Mononuclear cell (primary cell): ENCODE results near the gene AQP6. TPM values are rescaled to one million over a fixed set of nuclear protein-coding genes. Genes with fewer than 3 reads are reported as not detected.

ENCODE experiments used
- H3K27me3 ChIP-seq: 2 replicates; pipeline ENCODE4 v1.6.0; 2011; ENCODE audit warnings: low read length, control low read depth; ENCODE audit not compliant: insufficient read depth
- H3K4me1 ChIP-seq: 2 replicates; pipeline ENCODE4 v1.5.1; 2011; ENCODE audit warnings: mild to moderate bottlenecking, low read length, control low read depth; ENCODE audit not compliant: insufficient read depth
- H3K4me3 ChIP-seq: 2 replicates; pipeline ENCODE4 v1.5.1; 2011; ENCODE audit warnings: mild to moderate bottlenecking, low read length, moderate library complexity
- H3K9me3 ChIP-seq: 2 replicates; pipeline ENCODE4 v1.5.1; 2011; ENCODE audit warnings: low read depth, mild to moderate bottlenecking, control low read depth, low read length
- total RNA-seq: library from RNA; depleted of rRNA; stranded (reverse); fragments of >200 nt; gene quantifications from one replicate; pipeline ENCODE4 v1.2.3, GENCODE V29; 2012

AQP6 gene, protein sequence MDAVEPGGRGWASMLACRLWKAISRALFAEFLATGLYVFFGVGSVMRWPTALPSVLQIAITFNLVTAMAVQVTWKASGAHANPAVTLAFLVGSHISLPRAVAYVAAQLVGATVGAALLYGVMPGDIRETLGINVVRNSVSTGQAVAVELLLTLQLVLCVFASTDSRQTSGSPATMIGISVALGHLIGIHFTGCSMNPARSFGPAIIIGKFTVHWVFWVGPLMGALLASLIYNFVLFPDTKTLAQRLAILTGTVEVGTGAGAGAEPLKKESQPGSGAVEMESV
- not detected for total RNA-seq

DNA sequence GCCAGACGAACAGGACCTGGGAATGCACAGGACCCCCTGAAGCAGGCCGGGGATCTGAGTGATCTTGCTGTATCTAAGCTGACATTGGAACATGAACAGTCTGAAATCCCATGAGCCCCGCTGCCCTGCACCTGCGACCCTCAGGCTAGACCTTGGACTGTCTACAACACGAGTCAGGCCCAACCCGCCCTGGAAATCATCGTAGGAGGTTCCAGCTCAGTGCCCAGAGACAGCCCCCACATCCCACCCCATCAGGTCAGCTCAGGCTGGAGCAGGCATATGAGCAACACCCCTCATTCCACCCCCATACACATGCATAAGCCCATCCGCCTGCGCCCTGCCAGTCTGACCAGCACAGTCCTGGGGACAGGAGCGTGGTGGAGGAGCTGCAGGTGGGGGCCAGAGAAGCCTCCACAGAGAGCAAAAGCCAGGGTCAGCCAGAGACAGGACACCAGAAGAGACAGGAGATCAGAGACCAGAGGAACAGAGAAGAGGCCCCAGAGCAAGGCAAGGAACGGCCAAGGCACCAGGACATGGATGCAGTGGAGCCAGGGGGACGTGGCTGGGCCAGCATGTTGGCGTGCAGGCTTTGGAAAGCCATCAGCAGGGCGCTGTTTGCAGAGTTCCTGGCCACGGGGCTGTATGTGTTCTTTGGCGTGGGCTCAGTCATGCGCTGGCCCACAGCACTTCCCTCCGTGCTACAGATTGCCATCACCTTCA, at the start of gene AQP6:
Gene AQP6 (plus strand): TSS at position 307 of the 720 bp plus-strand sequence. CDS start 227 bp downstream, at position 534.
- Histone ChIP-seq H3K27me3 (no peaks in the 10 kb centered on the region), H3K4me1 (peaks cover 6% of the 10 kb centered on the region), H3K9me3 (no peaks in the 10 kb centered on the region), H3K4me3 (no peak within 1 kb of the TSS)

DNA sequence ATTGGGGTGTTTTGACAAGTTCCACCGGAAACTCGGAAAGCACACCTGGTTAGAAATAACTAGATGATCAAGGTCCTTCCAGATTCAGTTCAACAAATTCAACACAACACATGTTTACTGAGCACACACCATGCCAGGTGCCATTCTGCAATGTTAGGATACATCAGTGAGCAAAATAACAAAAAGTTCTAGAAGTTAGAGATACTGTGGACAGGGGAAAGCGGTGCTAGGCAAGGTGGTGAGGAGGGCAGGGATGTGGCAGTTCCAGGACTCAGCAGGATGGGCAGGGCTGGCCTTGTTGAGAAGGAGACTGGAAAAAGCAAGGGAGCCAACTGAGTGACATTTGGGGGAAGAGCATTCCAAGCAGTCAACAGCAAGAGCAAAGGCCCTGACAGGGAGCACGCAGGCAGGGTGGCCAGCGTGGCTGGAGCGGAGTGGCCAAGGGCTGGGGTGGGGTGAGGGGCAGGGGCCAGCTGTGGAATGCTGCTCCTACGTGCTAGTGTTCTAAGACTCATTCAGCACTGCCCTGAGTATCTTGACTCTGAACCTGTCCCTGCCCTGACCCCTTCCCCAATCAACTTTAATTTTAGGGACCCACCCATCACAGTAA, 49.6 kb upstream of the AQP6 start:
- Histone ChIP-seq H3K27me3 (no peaks in the 10 kb centered on the region), H3K9me3 (no peaks in the 10 kb centered on the region), H3K4me1 (peaks cover 11% of the 10 kb centered on the region), H3K4me3 (no peak overlapping the region)

DNA sequence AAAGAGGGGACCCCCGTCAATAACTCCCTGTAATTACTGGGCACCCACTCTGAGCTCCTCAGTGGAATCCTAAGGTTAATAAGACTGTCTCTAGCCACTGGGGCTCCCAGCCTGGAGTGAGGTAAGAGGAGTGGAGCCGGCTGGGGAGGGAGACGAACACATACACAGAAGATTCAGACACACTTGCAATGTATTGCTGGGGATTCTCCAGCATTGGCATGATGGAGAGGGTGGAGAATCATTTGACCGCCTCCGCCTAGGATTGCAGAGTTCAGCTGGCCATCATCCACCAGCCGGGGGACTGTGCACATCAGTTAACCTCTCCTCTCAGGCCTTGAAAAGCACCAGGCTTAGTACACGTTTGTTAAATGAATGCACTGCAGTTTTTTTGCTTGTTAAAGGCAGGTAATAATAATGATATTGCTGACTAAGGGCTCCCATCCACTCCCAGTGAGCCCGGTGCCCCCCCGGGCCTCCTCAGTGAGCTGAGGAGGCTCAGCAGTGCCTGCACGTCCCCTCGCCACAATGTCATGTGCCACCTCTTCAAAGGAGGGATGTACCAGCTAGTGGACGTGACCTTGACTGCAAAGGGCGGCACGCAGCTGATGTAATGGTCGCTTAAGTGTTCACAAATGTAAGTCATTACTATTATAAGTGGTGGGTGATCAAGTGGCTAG, 48.7 kb upstream of the AQP6 start:
- Histone ChIP-seq H3K4me3 (no peak overlapping the region), H3K9me3 (no peaks in the 10 kb centered on the region), H3K4me1 (peaks cover 11% of the 10 kb centered on the region), H3K27me3 (no peaks in the 10 kb centered on the region)

DNA sequence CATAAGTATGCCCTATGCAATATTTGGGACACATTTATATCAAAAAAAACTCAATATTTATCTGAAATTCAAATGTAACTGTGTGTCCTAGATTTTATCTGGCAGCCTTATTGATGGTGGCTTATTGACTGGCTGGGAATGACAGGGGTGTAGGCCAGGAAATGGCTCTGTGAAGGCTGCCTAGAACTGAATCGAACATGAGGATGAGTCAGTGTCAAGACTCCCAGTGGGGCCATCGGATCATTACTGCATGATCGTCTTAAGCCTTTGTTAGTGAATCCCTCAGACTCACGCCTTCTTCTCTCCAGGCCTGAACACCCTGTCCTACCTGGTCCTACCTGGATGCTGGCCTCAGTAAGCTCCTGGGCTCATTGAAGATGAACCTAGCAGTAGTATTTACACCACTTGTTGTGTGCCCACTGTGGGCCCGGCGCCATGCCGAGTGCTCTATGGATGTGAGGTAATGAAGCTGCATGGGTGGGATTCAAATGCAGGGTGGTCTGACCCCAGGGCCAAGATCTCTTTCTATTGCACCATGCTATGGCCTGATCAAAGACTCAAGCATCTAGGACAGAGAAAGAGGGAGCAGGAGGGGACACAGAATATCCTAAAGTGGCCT, 48.0 kb upstream of the AQP6 start:
- Histone ChIP-seq H3K27me3 (no peaks in the 10 kb centered on the region), H3K9me3 (no peaks in the 10 kb centered on the region), H3K4me3 (no peak overlapping the region), H3K4me1 (peaks cover 11% of the 10 kb centered on the region)

DNA sequence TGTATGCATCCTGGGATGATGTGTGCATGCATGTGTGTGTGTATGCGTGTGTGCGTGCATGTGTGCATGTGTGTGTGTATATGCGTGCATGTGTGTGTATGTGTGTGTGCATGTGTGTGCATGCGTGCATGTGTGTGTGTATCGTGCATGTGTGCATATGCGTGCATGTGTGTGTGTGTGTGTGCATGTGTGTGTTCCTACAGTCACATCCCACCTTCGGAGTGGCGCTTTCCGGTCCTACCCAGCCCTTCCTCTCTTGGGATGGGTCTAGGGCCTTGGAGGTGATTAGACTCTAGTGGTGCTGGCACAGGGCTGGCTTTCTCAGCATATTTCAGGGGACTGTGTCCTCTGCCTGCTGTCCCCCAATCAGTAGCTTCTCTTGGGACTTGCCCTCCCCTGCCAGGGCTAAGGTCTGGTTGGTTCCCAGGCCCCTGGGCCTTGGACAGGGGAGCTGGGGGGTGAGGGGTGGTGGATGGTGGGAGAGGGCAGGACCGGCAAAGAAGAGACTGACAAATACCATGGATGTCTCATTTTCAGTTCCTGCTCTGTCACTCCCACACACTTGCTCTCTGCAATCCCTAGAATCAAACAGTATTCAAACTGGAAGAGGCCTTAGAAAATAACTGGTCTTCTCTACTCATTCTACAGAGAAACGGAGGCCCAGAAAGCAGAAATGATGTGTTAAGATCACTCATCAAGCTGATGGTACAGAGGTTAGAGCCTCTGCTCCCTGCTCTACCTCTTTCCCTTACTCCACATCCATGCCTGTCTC, 47.1 kb upstream of the AQP6 start:
- peaks cover 3% of the 10 kb centered on the region for H3K4me1 ChIP-seq
- H3K9me3 ChIP-seq, result no peaks in the 10 kb centered on the region
- no peaks in the 10 kb centered on the region for H3K27me3 ChIP-seq
- H3K4me3 ChIP-seq, result no peak overlapping the region

DNA sequence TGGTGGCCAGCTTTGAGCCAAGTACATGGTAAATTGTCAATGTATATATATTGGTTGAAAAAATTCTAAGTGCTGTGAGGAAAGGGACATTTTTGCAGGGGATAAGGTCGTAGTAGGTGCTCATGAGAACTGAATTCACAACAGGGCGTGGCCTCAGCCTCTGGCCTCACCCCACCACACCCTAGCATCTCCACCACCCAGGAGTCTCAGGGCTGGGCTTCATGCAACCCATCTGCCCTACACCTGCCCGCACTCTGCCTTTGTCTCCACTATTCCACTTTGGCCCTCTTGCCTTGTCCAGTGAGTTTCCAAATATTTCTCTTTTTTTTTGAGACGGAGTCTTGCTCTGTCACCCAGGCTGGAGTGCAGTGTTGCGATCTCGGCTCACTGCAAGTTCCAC, 44.3 kb upstream of the AQP6 start:
- Histone ChIP-seq H3K4me1 (no peaks in the 10 kb centered on the region), H3K4me3 (no peak overlapping the region), H3K27me3 (no peaks in the 10 kb centered on the region), H3K9me3 (no peaks in the 10 kb centered on the region)

DNA sequence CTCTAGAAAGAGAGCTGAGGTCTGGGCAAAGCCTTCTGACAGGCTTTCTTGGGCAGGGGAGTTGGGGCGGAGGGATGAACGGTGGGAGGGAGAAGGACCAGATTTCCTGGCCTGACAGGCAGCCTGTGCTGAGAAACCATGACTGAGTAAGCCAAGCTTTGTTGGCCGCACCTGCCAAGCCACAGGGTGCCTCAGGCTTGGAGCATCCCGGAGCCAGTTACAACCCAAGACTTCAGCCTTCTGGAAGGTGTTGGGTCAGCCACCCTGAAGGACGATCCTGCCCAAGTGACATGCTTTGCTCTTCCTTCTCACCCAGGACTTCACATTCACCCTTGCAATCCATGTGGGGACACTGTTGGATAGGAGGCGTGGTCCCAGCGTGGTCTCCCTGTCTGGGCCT, 43.2 kb upstream of the AQP6 start:
- Histone ChIP-seq H3K9me3 (no peaks in the 10 kb centered on the region), H3K4me3 (no peak overlapping the region), H3K4me1 (no peaks in the 10 kb centered on the region), H3K27me3 (no peaks in the 10 kb centered on the region)

DNA sequence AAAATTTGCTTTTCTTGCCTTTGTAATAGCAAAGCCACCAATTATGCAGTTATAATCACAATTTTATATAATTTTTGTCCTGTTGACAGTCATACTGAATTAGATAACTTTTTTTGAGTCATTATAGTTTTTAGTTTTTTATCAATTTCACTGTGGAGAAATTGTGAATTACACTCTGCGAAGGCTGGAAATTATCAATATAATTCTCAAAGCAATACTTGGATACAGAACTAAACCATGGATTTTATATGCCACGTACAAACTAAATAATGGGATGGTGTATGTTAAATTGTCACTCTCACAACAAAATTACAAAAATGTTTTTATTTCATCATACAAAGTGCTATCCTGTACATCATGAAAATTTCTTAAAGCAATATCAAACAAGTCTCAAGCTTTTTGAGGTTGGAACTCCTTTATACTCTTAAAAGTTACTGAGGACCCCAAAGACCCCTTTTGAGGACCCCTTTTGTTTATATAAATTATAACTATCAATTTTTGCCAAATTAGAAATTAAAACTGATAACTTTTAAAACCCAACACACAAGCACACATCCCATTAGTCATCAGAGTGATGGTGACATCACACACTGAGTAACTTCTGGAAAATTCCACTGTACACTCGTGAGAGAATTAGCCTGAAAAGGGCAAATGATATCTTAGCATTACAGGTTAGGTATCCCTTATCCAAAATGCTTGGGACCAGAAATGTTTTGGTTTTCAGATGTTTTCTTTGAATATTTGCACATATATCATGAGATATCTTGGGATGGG, 42.0 kb upstream of the AQP6 start:
- no peaks in the 10 kb centered on the region for H3K9me3 ChIP-seq
- no peaks in the 10 kb centered on the region for H3K27me3 ChIP-seq
- H3K4me3 ChIP-seq, result no peak overlapping the region
- no peaks in the 10 kb centered on the region for H3K4me1 ChIP-seq

DNA sequence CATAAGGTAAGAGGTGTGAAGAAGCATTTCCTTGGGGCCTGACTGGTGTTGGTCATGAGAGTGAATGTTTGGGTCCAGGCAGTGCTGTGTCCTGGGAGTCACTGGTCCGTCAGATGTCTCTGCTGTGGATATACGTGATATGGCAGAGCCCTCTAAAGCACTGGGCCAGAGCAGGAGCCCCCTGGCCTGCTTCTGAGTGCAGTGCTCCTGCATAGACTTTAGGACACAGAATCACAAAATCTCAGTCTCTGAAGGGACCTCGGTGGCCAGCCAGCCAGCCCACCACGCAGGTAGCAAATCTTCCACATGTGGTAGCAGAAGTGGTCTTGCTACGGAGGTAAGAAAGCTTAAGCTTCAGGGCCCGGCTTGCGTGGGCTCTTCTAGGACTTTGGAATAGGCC, 40.7 kb upstream of the AQP6 start:
- Histone ChIP-seq H3K27me3 (no peaks in the 10 kb centered on the region), H3K4me3 (no peak overlapping the region), H3K9me3 (no peaks in the 10 kb centered on the region), H3K4me1 (no peaks in the 10 kb centered on the region)

DNA sequence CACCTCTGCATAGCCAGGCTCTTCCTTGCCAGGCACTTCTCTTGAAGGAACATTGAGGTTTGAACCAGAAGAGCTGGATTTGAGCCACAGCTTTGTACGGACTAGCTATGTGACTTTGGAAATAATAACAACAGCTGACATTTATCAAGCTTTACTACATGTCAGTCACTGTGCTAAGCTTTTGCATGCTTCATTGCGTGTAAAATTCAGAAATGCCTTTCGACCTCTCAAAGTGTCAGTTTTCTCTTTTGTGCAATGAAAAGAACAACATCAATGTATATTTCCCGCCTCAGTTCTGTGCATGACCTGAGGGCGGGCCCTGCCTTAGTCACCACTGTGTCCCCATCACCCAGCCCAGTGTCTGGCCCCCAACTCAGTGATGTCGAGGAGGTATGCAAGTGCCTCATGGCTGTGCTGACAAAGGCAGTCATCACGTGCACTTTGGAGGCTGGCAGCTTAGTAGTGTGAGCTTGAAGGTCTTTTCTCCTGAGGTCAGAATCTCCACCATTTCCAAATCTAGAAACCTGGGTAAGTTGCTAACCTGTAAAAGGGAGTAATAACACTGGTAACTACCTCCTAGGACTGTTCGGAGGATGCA, 40.1 kb upstream of the AQP6 start:
- H3K4me1 ChIP-seq, result no peaks in the 10 kb centered on the region
- no peak overlapping the region for H3K4me3 ChIP-seq
- H3K9me3 ChIP-seq, result no peaks in the 10 kb centered on the region
- no peaks in the 10 kb centered on the region for H3K27me3 ChIP-seq

DNA sequence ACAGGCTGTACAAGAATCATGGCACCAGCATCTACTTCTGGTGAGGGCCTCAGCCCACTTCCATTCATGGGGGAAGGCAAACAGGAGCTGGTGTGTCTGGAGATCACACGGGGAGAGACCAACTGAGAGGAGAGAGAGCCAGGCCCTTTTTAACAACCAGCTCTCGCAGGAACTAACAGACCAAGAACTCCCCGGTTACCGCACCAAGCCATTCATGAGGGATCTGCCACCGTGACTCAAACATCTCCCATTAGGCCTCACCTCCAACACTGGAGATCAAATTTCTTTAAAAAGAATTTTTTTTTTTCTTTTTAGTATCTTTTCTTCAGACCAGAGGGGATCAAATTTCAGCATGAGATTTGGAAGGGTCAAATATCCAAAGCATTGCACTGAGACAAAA, 39.0 kb upstream of the AQP6 start:
- no peaks in the 10 kb centered on the region for H3K27me3 ChIP-seq
- no peaks in the 10 kb centered on the region for H3K4me1 ChIP-seq
- H3K9me3 ChIP-seq, result no peaks in the 10 kb centered on the region
- no peak overlapping the region for H3K4me3 ChIP-seq

DNA sequence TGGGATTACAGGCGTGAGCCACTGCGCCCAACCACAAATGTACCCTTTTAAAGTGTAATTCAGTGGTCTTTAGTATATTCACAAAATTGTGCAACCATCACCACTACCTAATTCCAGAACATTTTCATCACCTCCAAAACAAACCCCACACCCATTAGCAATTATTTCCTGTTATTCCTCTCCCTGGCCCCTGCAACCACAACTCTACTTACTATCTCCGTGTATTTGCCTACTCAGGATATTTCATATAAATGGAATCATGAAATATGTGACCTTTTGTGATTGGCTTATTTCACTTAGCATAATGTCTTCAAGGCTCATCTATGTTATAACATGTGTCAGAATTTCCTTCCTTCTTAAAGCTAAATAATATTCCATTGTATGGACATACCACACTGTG, 38.2 kb upstream of the AQP6 start:
- no peaks in the 10 kb centered on the region for H3K9me3 ChIP-seq
- H3K4me3 ChIP-seq, result no peak overlapping the region
- H3K27me3 ChIP-seq, result no peaks in the 10 kb centered on the region
- H3K4me1 ChIP-seq, result no peaks in the 10 kb centered on the region

DNA sequence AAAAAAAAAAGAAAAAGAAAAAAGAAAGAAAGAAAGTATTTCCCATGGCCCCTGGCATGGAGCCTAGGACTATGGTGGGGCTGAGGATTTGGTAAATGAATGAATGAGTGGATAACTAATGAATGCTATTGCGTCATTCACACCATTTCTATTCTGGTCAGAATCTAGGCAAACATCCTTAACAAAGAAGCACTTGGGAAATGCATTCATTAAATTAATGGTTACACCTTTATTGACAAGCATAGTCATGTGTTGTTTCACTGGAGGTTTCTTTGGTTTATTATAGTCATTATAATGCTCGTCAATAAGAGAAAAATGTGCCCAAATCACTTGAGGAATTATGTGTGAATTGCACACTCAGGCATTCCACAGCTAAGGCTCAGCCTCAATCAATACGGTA, 35.8 kb upstream of the AQP6 start:
- H3K4me3 ChIP-seq, result no peak overlapping the region
- H3K9me3 ChIP-seq, result no peaks in the 10 kb centered on the region
- H3K27me3 ChIP-seq, result no peaks in the 10 kb centered on the region
- H3K4me1 ChIP-seq, result no peaks in the 10 kb centered on the region
